Measurements from ENCODE around the gene FLT1.

FLT1 gene

DNA sequence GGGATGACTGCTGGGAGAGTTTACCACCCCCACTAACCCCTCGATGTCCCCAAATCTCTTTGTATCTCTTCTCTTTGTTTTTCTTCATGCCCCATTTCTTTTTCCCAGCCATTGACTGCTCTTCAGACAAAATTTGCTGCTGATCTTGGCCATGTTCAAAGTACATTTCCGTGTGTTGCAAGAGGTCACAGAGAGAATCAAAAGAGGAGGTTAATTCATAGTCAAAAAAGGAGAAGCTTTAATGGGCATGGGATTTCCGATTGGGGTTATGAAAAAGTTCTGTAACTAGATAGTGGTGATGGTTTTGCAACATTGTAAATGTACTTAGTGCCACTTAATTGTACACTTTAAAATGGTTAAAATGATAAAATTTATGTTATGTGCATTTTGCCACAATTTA, 121.1 kb downstream of the FLT1 start:
- H3K4me1 ChIP-seq (ENCODE audit: control insufficient read depth in 1 of 2, insufficient read depth in 2 of 2, low read length in 2 of 2): peaks cover 0 to 7% of the 10 kb centered on the region in 2 donors
- no peaks in the 10 kb centered on the region for H3K9me3 ChIP-seq (ENCODE audit: control insufficient read depth in 1 of 2, low read length in 2 of 2)
- no peak overlapping the region for H3K4me3 ChIP-seq (ENCODE audit: low read depth in 1 of 2, low read length in 2 of 2)
- no peaks in the 10 kb centered on the region for H3K36me3 ChIP-seq (ENCODE audit: control insufficient read depth in 1 of 2, insufficient read depth in 2 of 2, low read length in 2 of 2)
- no peaks in the 10 kb centered on the region for H3K27me3 ChIP-seq (ENCODE audit: low read depth, low read length)
- H3K27ac ChIP-seq (ENCODE audit: low read length): no peak overlapping the region

DNA sequence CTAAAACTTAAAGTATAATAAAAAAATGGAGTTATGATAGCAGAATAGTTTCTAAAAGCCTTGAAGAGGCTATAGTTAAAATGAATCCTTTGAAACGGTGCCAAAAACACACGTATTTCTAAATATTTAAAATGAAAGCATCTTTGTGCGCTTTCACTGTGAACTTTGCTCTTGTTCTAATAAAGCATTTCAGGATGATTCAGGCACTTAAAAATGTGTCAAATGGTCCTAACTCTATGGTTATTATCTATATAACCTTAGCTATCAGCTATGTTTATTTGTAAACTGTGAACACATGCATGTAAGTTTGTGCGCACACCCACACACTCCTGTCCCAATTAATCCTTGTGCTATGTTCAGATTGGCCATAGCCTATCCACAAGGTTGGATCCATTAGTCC, 124.5 kb downstream of the FLT1 start:
- Histone ChIP-seq H3K27ac (ENCODE audit: low read length) (no peak overlapping the region), H3K4me1 (ENCODE audit: control insufficient read depth in 1 of 2, insufficient read depth in 2 of 2, low read length in 2 of 2) (no peaks in the 10 kb centered on the region), H3K27me3 (ENCODE audit: low read depth, low read length) (no peaks in the 10 kb centered on the region), H3K36me3 (ENCODE audit: control insufficient read depth in 1 of 2, insufficient read depth in 2 of 2, low read length in 2 of 2) (no peaks in the 10 kb centered on the region), H3K9me3 (ENCODE audit: control insufficient read depth in 1 of 2, low read length in 2 of 2) (no peaks in the 10 kb centered on the region), H3K4me3 (ENCODE audit: low read depth in 1 of 2, low read length in 2 of 2) (no peak overlapping the region)

DNA sequence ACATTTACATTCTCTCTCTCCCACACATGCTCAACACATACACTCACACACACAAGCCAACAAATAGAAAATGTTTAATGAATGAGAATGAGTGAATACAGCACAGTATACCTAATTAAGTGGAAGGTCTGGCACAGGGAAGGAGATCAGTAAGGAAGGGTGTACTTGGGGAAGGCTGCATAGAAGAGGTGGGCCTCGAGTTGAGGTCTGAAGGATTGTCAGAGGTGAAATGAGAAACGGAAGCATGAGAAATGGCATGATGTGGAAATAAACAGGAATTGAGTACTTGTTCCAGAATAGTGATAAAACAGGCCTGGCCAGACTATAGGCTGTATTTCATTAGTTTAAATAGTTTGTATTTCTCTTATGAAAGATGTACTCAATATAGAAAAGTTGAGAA, 136.2 kb downstream of the FLT1 start:
- Histone ChIP-seq H3K4me3 (ENCODE audit: low read depth in 1 of 2, low read length in 2 of 2) (no peak overlapping the region), H3K36me3 (ENCODE audit: control insufficient read depth in 1 of 2, insufficient read depth in 2 of 2, low read length in 2 of 2) (no peaks in the 10 kb centered on the region), H3K4me1 (ENCODE audit: control insufficient read depth in 1 of 2, insufficient read depth in 2 of 2, low read length in 2 of 2) (no peaks in the 10 kb centered on the region), H3K27me3 (ENCODE audit: low read depth, low read length) (no peaks in the 10 kb centered on the region), H3K27ac (ENCODE audit: low read length) (no peak overlapping the region), H3K9me3 (ENCODE audit: control insufficient read depth in 1 of 2, low read length in 2 of 2) (no peaks in the 10 kb centered on the region)

DNA sequence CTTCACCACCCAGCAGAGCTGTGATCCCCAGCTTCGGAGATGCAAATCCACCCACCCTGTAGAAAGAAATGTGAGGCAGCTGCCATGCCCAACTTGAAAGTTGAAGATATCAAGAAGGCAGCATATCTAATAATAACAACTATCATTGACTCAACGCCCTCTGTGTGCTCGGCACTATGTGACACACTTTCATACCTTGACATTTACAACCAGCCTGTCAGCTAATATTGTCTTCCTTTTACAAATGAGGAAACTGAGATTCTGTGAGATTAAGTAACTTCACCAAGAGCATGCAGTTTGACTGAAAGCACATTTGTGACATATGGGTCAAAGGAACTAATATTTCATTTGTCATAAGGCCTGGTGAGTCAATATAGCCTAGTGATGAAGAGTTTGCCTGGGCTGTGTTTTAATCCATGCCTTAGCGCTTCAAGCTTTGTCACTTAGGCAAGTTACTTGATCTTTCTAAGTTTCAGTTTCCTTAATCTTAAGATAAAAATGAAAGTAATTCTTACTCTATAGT, 137.0 kb downstream of the FLT1 start:
- Histone ChIP-seq H3K9me3 (ENCODE audit: control insufficient read depth in 1 of 2, low read length in 2 of 2) (no peaks in the 10 kb centered on the region), H3K27me3 (ENCODE audit: low read depth, low read length) (no peaks in the 10 kb centered on the region), H3K36me3 (ENCODE audit: control insufficient read depth in 1 of 2, insufficient read depth in 2 of 2, low read length in 2 of 2) (no peaks in the 10 kb centered on the region), H3K27ac (ENCODE audit: low read length) (no peak overlapping the region), H3K4me3 (ENCODE audit: low read depth in 1 of 2, low read length in 2 of 2) (no peak overlapping the region), H3K4me1 (ENCODE audit: control insufficient read depth in 1 of 2, insufficient read depth in 2 of 2, low read length in 2 of 2) (no peaks in the 10 kb centered on the region)

DNA sequence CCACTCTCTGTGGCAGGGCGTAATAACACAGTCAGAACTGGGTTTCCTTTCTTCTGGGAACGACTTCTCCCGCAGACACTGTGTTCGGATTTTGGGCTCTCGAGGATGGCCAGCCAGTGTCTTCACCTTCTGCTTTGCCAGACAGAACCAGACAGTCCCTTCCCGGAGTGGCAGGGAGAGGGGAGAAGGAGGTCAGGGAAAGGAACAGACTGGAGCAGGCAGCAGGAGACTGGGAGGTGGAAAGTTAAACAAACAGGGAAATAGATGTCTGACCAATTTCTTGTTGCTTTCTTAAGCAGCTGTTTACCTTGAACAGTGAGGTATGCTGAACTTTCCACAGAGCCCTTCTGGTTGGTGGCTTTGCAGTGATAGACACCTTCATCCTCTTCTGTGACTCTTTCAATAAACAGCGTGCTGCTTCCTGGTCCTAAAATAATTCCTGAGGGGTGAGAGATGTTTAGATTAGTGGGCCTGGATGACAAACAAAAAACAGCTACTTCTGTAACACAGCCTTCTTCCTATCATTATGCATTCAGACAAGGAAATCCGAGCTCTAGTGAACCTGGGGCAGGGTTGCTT, 137.6 kb downstream of the FLT1 start:
- Histone ChIP-seq H3K27me3 (ENCODE audit: low read depth, low read length) (no peaks in the 10 kb centered on the region), H3K4me3 (ENCODE audit: low read depth in 1 of 2, low read length in 2 of 2) (no peak overlapping the region), H3K27ac (ENCODE audit: low read length) (no peak overlapping the region)

DNA sequence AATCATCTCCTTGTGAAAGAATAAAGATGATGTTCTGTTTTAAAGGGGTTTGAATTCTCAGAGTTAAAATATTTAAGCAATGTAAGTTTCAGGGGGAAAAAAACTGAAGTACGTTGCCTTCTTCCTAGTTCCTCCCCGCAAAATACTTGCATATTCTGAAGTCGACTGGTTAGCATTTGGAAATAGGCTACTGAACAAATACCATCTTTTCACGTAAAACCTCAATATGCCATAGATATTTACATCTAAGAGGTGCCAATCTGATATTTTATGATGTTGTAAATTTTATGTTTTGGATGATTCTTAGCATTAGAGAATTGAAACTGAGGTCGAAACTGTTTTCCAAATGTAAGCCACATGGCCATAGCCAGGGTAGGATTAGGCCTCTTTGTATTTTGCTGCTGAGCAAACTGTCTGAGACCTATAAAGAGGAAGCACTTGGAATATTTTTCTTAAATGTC, 138.3 kb downstream of the FLT1 start:
- H3K36me3 ChIP-seq (ENCODE audit: control insufficient read depth in 1 of 2, insufficient read depth in 2 of 2, low read length in 2 of 2): no peaks in the 10 kb centered on the region
- no peak overlapping the region for H3K27ac ChIP-seq (ENCODE audit: low read length)
- H3K27me3 ChIP-seq (ENCODE audit: low read depth, low read length): no peaks in the 10 kb centered on the region

More for the DNA sequence above, 137.6 kb downstream of the FLT1 start:
- no peaks in the 10 kb centered on the region for H3K36me3 ChIP-seq (ENCODE audit: control insufficient read depth in 1 of 2, insufficient read depth in 2 of 2, low read length in 2 of 2)
- H3K9me3 ChIP-seq (ENCODE audit: control insufficient read depth in 1 of 2, low read length in 2 of 2): no peaks in the 10 kb centered on the region
- H3K4me1 ChIP-seq (ENCODE audit: control insufficient read depth in 1 of 2, insufficient read depth in 2 of 2, low read length in 2 of 2): no peaks in the 10 kb centered on the region

DNA sequence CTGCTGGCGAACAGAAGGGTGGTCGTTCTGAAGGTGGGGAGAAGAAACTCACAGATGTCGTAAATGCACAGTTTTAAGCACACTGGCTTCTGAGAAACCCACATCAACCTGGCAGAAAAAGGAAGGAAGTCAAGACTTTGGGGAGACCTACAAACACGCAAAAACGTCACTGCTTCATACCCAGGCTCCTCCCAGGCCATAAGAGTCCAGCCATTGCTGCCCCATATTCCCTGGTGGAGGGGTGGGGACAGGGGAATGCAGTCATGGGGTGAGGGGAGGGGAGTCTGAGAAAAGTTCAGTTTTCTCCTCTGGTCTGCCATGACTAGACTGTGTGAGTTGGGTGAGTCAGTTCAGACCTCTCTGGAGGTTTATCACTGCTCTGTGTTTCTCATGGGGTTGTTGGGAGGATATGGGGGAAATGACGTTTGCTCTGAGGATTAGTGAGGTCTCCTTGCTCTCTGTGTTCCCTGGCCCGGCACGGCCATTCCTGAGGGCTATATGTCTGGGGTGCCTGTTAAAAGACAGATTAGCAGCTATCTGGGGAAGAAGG, 139.0 kb downstream of the FLT1 start:
- Histone ChIP-seq H3K9me3 (ENCODE audit: control insufficient read depth in 1 of 2, low read length in 2 of 2) (no peaks in the 10 kb centered on the region), H3K4me3 (ENCODE audit: low read depth in 1 of 2, low read length in 2 of 2) (no peak overlapping the region), H3K36me3 (ENCODE audit: control insufficient read depth in 1 of 2, insufficient read depth in 2 of 2, low read length in 2 of 2) (no peaks in the 10 kb centered on the region), H3K27me3 (ENCODE audit: low read depth, low read length) (no peaks in the 10 kb centered on the region), H3K27ac (ENCODE audit: low read length) (no peak overlapping the region), H3K4me1 (ENCODE audit: control insufficient read depth in 1 of 2, insufficient read depth in 2 of 2, low read length in 2 of 2) (no peaks in the 10 kb centered on the region)

More for the DNA sequence above, 138.3 kb downstream of the FLT1 start:
- Histone ChIP-seq H3K4me1 (ENCODE audit: control insufficient read depth in 1 of 2, insufficient read depth in 2 of 2, low read length in 2 of 2) (no peaks in the 10 kb centered on the region), H3K9me3 (ENCODE audit: control insufficient read depth in 1 of 2, low read length in 2 of 2) (no peaks in the 10 kb centered on the region), H3K4me3 (ENCODE audit: low read depth in 1 of 2, low read length in 2 of 2) (no peak overlapping the region)

DNA sequence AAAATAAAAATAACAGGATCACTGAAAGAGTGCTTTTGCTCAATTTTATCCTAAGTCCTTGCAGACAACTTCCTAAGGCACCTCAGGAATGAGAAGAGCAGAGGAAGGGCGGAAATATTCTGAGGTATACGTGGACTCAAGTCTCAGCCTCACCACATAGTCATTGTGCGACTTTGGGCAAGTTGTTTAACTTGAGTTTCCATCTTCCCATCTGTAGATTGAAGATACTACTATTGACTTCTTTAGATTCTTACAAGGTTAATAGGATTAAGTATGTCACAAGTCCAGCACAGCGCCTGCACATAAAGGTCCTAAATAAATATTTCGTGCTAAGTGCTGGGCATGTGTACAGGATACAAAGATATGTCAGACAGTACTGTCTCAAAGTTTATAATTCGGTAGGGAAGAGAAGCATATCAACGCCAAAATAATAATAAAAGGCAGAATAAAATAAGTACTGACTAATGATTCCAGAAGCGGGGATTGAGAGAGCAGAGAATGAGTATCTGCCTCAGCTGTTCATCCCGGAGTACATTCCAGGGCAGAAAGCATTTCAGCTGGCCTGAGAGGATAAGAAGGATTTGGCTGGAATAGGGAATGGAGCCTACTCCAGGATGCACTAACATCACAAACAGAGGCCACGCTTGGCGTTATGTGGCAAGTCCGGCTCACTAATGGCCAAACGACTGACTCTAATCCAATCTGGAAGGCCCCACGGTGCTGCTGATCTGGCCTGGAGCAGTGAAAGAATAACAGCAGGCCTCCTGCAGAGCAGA, 139.7 kb downstream of the FLT1 start:
- no peaks in the 10 kb centered on the region for H3K9me3 ChIP-seq (ENCODE audit: control insufficient read depth in 1 of 2, low read length in 2 of 2)
- no peaks in the 10 kb centered on the region for H3K36me3 ChIP-seq (ENCODE audit: control insufficient read depth in 1 of 2, insufficient read depth in 2 of 2, low read length in 2 of 2)
- no peak overlapping the region for H3K4me3 ChIP-seq (ENCODE audit: low read depth in 1 of 2, low read length in 2 of 2)
- no peaks in the 10 kb centered on the region for H3K4me1 ChIP-seq (ENCODE audit: control insufficient read depth in 1 of 2, insufficient read depth in 2 of 2, low read length in 2 of 2)
- H3K27ac ChIP-seq (ENCODE audit: low read length): no peak overlapping the region
- H3K27me3 ChIP-seq (ENCODE audit: low read depth, low read length): no peaks in the 10 kb centered on the region

DNA sequence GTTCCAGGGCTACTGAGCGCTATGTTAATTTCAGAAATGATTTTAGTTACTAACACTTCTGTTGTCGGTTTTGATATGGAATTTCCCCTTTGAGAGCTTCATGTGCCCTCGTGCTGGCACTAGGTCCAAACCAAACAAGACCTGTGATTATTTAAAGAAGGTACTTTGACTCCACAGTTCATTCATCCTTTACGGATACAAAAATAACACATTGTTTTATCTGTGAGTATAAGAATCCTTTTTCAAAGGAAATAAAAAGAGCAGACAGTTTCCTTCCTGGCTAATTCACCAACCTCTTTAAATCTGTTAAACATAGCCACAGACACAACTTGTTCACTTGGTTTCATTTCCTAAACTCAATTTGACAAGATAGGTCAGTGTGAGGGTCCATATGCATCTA, 141.2 kb downstream of the FLT1 start:
- Histone ChIP-seq H3K9me3 (ENCODE audit: control insufficient read depth in 1 of 2, low read length in 2 of 2) (no peaks in the 10 kb centered on the region), H3K27ac (ENCODE audit: low read length) (no peak overlapping the region)

DNA sequence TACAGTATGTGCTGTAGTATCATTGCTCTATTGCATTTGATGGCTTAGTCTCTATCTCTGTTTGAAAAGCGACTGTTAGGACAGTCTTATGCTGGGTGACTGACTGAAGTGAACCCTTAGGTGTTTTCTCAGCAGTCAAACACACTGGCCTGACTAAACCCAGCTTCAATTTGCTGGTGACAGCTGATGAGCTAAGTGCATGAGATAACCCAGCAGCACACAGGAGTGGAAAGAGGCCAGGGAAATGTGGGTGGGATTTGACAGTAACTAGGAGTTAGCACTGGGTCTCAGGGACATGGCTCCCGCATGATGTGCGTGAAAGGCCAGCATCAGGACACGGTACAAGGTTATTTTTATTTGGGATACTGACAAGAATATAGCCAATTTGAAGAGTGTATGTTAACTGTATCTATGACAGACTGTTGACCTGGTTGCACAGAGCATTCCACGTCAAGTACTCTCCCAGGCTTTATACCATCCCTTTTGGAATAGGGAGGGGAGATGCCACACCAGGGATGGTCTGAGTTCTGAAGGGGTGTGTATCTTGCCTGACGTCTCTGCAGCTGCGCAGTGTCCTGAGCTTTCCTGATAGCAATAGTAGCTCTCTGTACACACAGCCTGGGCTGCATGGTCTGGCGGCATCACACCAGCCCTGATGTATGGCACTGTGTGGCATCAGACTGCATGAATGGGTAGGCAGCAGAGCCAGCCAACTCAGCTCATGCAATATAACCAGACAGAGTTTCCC, 144.8 kb downstream of the FLT1 start:
- Histone ChIP-seq H3K27ac (ENCODE audit: low read length) (no peak overlapping the region), H3K4me1 (ENCODE audit: control insufficient read depth in 1 of 2, insufficient read depth in 2 of 2, low read length in 2 of 2) (no peaks in the 10 kb centered on the region), H3K36me3 (ENCODE audit: control insufficient read depth in 1 of 2, insufficient read depth in 2 of 2, low read length in 2 of 2) (no peaks in the 10 kb centered on the region), H3K4me3 (ENCODE audit: low read depth in 1 of 2, low read length in 2 of 2) (no peak overlapping the region), H3K9me3 (ENCODE audit: control insufficient read depth in 1 of 2, low read length in 2 of 2) (no peaks in the 10 kb centered on the region), H3K27me3 (ENCODE audit: low read depth, low read length) (peaks cover 4% of the 10 kb centered on the region)

More for the DNA sequence above, 141.2 kb downstream of the FLT1 start:
- Histone ChIP-seq H3K4me1 (ENCODE audit: control insufficient read depth in 1 of 2, insufficient read depth in 2 of 2, low read length in 2 of 2) (no peaks in the 10 kb centered on the region), H3K36me3 (ENCODE audit: control insufficient read depth in 1 of 2, insufficient read depth in 2 of 2, low read length in 2 of 2) (no peaks in the 10 kb centered on the region), H3K4me3 (ENCODE audit: low read depth in 1 of 2, low read length in 2 of 2) (no peak overlapping the region), H3K27me3 (ENCODE audit: low read depth, low read length) (no peaks in the 10 kb centered on the region)

DNA sequence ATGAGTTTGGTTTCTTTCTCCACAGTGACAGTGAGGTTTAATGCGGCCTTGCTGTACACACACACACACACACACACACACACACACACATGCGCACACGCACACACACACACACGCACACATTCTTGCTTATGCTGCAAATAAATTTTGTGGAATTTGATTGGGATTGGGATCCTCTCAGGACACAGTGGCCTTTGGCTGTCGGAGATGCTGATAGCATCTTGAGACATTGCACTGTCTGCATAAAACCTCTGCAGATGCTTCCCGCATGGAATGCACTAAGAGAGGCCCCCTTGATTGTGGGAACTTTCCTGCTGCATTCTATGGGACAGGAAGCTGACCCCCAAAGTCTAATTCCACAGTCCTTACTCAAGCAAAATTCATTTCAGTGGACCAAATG, 145.6 kb downstream of the FLT1 start:
- Histone ChIP-seq H3K4me3 (ENCODE audit: low read depth in 1 of 2, low read length in 2 of 2) (no peak overlapping the region), H3K9me3 (ENCODE audit: control insufficient read depth in 1 of 2, low read length in 2 of 2) (no peaks in the 10 kb centered on the region), H3K27me3 (ENCODE audit: low read depth, low read length) (peaks cover 4% of the 10 kb centered on the region), H3K27ac (ENCODE audit: low read length) (no peak overlapping the region), H3K36me3 (ENCODE audit: control insufficient read depth in 1 of 2, insufficient read depth in 2 of 2, low read length in 2 of 2) (no peaks in the 10 kb centered on the region), H3K4me1 (ENCODE audit: control insufficient read depth in 1 of 2, insufficient read depth in 2 of 2, low read length in 2 of 2) (no peaks in the 10 kb centered on the region)
